NCI-H2196 treated with DMSO at 0.1 percent for 48 hours (cell line): ENCODE data around the gene PRKCSH.
"Not testable (repeated sequence)": the region's sequence is repeated elsewhere in the genome, so short reads cannot be mapped to it uniquely, and the experiment has no call there.

Experiments
- DNase-seq: peaks from one replicate; lab custom pipeline; 2025; ENCODE audit not compliant: unreplicated experiment; lab: John Stamatoyannopoulos, UW

The PRKCSH gene

DNA sequence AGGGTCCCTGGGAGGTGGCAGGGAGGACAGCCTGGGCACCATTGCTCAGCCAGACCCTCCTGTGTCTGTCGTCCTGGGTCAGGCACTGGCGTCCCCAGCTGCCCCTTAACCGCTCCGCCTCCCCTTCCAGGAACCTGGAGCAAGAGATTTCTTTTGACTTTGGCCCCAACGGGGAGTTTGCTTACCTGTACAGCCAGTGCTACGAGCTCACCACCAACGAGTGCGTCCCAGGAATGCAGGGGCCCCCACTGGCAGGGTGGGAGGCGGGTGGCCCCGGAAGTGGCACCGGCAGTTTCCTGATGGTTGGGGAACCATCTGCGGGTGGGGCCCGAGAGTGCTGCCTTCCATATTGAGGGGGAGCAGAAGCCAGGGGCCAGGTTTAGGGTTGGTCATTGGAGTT lies 13.0 kb downstream of the PRKCSH start:
- no peak for DNase-seq

- DNase-seq = no peak
Measured at GRCh38 chr19:11448923-11449554, 13.6 kb downstream of the PRKCSH start.

DNA sequence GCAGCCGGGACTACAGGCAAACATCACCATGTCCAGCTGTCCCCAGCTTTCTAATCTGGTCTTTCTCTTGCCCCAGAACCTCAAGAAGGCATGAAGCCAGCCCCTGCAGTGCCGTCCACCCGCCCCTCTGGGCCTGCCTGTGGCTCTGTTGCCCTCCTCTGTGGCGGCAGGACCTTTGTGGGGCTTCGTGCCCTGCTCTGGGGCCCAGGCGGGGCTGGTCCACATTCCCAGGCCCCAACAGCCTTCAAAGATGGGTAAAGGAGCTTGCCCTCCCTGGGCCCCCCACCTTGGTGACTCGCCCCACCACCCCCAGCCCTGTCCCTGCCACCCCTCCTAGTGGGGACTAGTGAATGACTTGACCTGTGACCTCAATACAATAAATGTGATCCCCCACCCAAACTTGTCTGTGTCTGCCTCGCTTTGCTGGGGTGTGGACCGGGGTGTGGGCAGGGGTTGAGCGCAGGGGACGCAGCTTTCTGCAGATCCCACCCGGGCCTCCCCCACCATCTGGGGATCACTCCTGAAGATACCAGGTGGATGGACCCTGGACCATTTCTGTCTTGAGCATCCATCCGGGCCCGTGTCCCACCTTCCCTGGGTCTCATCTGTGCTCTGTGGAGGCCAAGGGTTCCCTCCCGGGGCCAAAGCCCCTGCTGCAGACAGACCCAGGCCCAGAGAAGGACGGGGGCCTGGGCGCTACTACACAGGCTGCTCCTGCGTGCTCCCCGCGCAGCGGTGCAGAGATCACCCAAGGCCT lies 15.3 kb downstream of the PRKCSH start:
- DNase-seq = no peak

- DNase-seq = no peak
Measured at GRCh38 chr19:11451327-11451870, 16.0 kb downstream of the PRKCSH start.

DNA sequence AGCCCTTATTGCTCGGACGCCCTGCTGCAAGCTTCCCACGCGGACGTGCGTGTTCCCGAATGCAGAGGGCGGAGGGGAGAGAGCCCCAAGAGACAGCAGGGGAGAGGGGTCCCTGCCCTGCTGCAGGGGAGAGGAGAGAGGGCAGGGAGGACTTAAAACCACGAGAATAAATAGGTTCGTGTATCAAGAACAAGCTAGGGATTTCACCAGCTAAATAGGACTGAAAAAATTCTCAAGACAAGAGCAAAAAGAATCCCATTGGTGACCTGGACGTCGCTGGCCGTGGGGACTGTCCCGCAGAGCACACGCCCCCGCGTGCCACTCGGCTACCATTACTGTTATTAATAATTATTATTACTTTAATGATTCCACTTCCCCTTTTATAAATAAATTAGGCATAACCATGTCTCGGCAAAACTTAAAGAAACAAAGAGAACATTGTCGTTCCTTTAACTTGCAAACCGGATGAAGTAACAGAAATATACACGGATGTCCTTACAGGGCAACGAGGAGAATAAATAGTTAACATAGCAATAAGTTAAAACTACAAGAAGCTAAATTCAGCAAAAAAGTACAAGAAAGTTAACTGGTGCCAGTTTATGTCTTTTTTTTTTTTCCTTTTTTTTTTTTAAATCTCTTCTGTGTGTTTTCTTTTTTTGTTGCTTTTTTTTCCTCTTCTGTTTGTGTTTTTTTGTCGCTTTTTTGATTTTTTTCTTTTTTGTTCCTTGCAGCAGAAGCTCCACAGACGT lies 16.6 kb downstream of the PRKCSH start:
- DNase-seq = no peak

DNA sequence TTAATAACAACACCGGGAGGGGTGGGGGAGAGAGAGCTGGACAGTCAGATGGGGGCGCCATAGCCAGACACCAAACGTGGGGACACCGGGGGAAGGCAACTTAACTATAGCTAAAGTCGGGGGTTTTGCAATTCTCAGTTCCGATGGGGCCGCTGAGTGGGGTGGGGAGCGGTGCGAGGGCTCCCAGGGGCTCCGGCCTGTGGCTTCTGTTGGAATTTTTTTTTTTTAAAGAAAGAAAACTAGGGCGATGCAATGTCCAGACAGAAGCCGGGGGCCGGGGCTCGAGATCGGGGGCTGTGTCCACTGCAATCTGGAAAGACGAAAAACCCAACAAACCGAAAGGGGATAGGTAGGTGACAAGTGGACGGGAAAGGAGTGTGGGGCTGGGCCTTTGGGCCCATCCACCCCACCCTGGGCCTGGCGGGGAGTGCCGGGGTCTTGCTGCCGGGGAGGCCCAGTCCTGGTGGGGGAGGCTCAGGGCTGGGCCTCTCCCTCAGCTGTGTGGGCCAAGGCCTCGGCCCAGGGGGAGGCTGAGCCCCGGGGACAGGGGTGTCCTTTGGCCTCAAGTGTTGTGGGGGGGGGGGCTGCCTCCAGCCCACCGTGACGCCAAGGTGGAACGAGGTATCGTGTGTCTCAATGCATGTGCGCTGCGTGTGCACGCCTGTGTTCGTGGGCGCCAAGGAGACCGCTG lies 17.3 kb downstream of the PRKCSH start:
- DNase-seq = no peak

- no peak for DNase-seq
Measured at GRCh38 chr19:11453468-11454341, 18.3 kb downstream of the PRKCSH start.

- not testable (repeated sequence) for DNase-seq
Measured at GRCh38 chr19:11455233-11455554, 19.8 kb downstream of the PRKCSH start.

DNA sequence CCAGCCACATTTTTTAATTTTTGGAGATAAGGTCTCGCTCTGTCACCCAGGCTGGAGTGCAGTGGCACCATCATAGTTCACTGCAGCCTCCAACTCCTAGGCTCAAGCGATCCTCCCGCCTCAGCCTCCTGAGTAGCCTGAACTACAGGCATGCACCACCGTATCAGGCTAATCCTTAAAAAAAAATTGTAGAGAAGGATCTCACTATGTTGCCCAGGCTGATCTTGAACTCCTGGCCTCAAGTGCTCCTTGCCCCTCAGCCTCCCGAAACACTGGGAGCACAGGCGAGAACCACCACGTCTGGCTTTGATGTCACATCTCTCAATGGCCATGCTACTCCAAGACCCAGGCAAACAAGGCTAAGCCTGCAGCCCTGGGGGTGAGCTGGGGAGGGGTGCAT lies 21.2 kb downstream of the PRKCSH start:
- DNase-seq = no peak

- DNase-seq = no peak
Measured at GRCh38 chr19:11457115-11457514, 21.7 kb downstream of the PRKCSH start.

DNA sequence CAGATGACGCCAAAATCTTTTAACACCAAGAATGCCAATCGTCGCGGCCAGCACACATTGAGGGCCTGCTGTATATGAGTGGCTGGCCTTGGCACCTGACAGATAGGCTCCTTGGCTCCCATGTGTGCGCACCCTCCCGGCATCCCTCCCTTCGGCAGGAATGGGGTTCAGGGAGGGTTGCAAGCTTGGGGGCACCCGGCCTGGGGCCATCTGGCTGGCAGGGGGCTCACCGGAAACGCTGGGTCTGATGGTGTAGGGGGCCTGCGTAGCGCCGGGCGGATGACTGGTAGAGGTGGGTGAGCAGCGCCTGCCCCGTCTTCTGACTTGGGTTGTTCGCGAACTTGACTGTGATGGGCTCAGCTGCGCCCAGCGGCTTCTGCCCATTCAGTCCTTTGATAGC lies 22.4 kb downstream of the PRKCSH start:
- no peak for DNase-seq

DNA sequence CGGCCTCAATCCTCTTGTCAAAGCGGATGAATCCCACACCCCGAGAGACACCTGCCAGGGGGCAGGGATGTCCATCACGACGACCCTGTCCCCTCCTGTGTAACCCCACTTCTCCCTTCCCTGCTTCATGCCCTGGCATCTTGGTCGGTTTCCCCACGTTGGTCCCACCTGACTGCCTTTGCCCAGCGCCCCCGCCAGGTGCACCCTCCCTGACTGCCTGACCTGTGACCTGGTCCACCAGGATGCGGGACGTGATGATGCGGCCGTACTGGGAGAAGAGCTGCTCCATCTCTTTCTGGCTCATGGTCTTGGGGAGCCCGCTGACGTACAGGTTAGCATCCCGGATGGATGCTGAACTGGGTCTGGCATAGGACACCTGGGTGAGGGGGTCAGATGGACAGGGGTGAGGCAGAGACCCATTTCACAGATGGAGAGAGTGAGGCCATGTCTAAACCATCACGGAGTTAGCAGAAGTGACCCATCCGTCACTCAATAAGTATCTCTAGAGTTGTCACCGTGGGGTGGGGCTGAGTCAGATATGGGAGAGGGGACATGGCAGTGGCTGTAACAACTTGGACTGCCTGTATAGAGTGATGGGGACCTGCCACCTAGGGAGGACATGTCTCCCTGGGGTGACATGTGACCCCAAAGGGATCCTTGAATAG lies 22.9 kb downstream of the PRKCSH start:
- no peak for DNase-seq

DNA sequence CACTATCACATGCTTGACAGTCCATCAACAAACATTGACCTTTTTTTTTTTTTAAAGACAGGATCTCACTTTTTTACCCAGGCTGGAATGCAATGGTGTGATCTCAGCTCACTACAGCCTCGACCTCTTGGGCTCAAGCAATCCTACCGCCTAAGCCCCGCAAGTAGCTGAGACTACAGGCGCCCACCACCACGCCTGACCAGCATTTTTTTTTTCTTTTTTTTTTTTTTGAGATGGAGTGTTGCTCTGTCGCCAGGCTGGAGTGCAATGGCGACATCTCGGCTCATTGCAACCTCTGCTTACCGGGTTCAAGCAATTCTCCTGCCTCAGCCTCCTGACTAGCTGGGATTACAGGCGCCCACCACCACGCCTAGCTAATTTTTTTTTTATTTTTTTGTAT lies 23.5 kb downstream of the PRKCSH start:
- DNase-seq = not testable (repeated sequence)

DNA sequence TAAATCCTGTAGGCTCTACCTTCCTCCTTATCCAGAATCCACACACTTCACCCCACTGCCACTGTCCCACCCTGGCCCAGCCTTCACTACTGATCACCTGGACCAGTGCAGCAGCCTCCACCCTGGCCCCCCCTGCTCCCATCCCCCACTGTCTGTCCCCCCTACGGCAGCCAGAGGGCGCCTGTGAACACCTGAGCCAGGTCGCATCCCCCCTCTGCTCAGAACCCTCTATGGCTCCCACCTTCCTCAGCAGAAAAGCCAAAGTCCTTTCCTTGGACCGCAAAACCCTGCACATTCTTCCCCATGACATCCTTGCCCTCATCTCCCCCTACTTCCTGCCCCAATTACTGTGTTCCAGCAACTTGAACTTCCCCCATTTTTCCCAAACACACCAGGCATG lies 24.8 kb downstream of the PRKCSH start:
- no peak for DNase-seq

- no peak for DNase-seq
Measured at GRCh38 chr19:11461453-11461852, 26.0 kb downstream of the PRKCSH start.

DNA sequence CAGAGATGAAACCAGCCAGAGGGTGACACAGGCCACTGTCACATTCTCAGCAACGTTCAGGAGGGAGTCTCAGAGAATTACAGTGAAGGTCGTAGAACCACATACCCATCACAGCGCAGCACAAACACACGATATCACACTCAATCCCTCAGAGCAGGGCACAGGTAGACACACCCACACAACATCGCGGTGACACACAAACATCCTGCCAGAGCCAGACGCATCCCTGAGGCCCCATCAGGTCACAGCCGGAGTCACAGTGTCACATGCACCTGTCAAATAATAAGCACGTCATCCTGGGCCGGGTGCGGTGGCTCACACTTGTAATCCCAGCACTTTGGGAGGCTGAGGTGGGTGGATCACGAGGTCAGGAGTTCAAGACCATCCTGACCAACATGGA lies 28.0 kb downstream of the PRKCSH start:
- no peak for DNase-seq

DNA sequence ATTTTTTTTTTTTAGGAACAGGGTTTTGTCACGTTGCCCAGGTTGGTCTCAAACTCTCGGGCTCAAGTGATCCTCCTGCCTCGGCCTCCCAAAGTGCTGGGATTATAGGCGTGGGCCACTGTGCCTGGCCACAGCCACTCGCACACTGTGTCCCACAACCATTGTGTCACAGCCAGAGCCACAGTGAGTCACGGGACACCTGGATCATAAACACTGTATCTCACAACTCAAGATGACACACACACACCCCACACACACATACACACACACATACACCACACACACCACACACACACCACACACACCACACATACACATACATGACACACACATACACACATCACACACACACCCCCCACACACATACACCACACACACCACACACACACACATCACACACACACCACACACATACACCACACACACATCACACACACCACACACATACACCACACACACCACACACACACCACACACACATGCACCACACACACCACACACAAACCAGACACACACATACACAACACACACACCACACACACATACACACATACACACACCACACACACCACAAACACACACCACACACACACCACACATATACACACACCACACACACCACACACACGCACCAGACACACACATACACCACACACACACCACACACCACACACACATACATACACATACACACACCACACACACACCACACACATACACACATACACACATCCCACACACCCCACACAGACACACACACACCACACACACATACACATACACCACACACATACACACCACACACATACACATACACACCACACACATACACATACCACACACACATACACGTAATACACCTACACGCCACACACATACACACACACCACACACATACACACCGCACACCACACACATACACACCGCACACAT lies 29.2 kb downstream of the PRKCSH start:
- DNase-seq = no peak

- no peak for DNase-seq
Measured at GRCh38 chr19:11465600-11465999, 30.2 kb downstream of the PRKCSH start.
